KMS-11 (cell line): ENCODE data around the gene RFT1.

Experiments
- H2AFZ ChIP-seq: fragments of 200-600 bp; sonication (generic); 2 replicates; pipeline ENCODE4 v1.6.1; 2016; ENCODE audit warnings: antibody characterized with exemption, mixed run types, low read depth
- H3K27ac ChIP-seq: fragments of 200-600 bp; sonication (generic); 2 replicates; pipeline ENCODE4 v1.6.1; 2016; ENCODE audit warnings: mild to moderate bottlenecking, mixed run types
- H3K27me3 ChIP-seq: fragments of 200-600 bp; sonication (generic); 2 replicates; pipeline ENCODE4 v1.6.1; 2017; ENCODE audit warnings: mild to moderate bottlenecking, low read depth, mixed run types, moderate library complexity; ENCODE audit not compliant: insufficient read depth
- H3K36me3 ChIP-seq: fragments of 200-600 bp; sonication (generic); 2 replicates; pipeline ENCODE4 v1.6.1; 2017; ENCODE audit warnings: mild to moderate bottlenecking, mixed run types; ENCODE audit not compliant: insufficient read depth
- H3K4me1 ChIP-seq: fragments of 200-600 bp; sonication (generic); 2 replicates; pipeline ENCODE4 v1.6.1; 2016; ENCODE audit warnings: mild to moderate bottlenecking, low read depth, mixed run types; ENCODE audit not compliant: poor library complexity, severe bottlenecking
- H3K4me2 ChIP-seq: fragments of 200-600 bp; sonication (generic); 2 replicates; pipeline ENCODE4 v1.7.0; 2016; ENCODE audit warnings: mild to moderate bottlenecking, mixed run types
- H3K4me3 ChIP-seq: fragments of 200-600 bp; sonication (generic); IDR thresholded peaks from 2 replicates; pipeline ENCODE4 v1.6.1; 2017; ENCODE audit warnings: low read depth, low read length, mixed read lengths; ENCODE audit not compliant: insufficient read depth
- H3K79me2 ChIP-seq: fragments of 200-600 bp; sonication (generic); 2 replicates; pipeline ENCODE4 v1.6.1; 2016; ENCODE audit warnings: low read depth, mixed run types; ENCODE audit not compliant: insufficient read depth
- H3K9ac ChIP-seq: fragments of 200-600 bp; sonication (generic); 2 replicates; pipeline ENCODE4 v1.6.1; 2016; ENCODE audit warnings: mild to moderate bottlenecking, mixed run types
- H4K20me1 ChIP-seq: fragments of 200-600 bp; sonication (generic); 2 replicates; pipeline ENCODE4 v1.6.1; 2016; ENCODE audit warnings: mild to moderate bottlenecking, mixed run types; ENCODE audit not compliant: insufficient read depth
- TF ChIP-seq, protein P1 (sequence below): fragments of 200-600 bp; sonication (generic); conservative IDR thresholded peaks from 2 replicates; pipeline ENCODE4 v1.6.1; 2017; ENCODE audit warnings: low read depth, mild to moderate bottlenecking, antibody characterized with exemption, low read length, moderate library complexity, mixed read lengths

Gene RFT1

DNA sequence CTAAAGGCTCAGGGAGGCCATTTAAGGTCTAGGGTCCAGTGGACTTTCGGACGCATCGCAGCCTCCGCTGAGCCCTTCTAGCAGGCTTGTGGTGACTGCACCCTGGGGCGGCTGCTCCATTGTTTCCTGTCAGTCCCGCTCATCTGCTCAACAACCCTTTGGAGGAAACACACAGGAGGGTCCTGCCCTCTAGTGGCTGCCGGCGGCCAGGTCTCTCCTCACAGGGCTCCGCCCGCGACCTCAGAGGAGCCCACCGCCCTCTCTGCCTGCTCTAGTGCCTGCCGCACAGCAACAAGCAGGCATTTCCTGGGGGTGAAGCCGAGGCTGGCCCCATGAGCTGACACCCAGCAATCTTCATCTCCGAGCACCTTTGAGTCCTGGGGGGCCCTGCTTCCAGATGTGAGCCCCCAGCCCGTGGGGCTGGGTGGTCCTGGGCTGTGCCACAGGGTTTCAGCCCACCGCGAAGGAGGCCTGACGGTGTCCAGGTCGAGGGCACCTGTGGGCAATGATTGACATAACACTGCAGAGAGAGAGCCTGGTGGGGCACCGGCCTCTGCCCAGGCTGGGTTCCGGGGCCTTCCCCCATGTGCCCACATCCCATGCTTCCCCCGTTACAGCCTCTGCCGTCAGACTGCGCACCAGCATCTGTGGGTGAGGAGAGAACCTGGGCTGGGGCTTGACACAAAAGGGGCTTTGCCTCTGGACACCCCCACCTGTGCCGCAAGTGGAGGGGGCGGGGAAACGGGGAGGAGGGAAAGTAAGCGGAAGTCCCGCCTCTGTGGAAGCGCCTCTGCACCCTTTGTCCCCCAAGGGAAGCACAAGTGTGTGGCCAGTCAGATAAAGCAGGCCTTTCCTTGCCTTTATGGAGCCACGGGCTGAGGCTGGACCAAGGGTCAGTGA lies 57.3 kb downstream of the RFT1 start:
- peak overlapping the region; percentile 74 for H3K9ac ChIP-seq
- TF ChIP-seq, protein P1, sequence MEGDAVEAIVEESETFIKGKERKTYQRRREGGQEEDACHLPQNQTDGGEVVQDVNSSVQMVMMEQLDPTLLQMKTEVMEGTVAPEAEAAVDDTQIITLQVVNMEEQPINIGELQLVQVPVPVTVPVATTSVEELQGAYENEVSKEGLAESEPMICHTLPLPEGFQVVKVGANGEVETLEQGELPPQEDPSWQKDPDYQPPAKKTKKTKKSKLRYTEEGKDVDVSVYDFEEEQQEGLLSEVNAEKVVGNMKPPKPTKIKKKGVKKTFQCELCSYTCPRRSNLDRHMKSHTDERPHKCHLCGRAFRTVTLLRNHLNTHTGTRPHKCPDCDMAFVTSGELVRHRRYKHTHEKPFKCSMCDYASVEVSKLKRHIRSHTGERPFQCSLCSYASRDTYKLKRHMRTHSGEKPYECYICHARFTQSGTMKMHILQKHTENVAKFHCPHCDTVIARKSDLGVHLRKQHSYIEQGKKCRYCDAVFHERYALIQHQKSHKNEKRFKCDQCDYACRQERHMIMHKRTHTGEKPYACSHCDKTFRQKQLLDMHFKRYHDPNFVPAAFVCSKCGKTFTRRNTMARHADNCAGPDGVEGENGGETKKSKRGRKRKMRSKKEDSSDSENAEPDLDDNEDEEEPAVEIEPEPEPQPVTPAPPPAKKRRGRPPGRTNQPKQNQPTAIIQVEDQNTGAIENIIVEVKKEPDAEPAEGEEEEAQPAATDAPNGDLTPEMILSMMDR = peak; percentile 84
- H3K4me2 ChIP-seq = peak overlapping the region; percentile 96
- peak overlapping the region; percentile 85 for H3K4me3 ChIP-seq
- no peaks in the 10 kb centered on the region for H4K20me1 ChIP-seq
- peaks cover 8% of the 10 kb centered on the region for H3K4me1 ChIP-seq
- H2AFZ ChIP-seq = peak overlapping the region; percentile 95
- H3K79me2 ChIP-seq = no peaks in the 10 kb centered on the region
- H3K36me3 ChIP-seq = no peaks in the 10 kb centered on the region
- no peaks in the 10 kb centered on the region for H3K27me3 ChIP-seq
- peak overlapping the region; percentile 30; the same call in 1 of the 2 replicates for H3K27ac ChIP-seq

DNA sequence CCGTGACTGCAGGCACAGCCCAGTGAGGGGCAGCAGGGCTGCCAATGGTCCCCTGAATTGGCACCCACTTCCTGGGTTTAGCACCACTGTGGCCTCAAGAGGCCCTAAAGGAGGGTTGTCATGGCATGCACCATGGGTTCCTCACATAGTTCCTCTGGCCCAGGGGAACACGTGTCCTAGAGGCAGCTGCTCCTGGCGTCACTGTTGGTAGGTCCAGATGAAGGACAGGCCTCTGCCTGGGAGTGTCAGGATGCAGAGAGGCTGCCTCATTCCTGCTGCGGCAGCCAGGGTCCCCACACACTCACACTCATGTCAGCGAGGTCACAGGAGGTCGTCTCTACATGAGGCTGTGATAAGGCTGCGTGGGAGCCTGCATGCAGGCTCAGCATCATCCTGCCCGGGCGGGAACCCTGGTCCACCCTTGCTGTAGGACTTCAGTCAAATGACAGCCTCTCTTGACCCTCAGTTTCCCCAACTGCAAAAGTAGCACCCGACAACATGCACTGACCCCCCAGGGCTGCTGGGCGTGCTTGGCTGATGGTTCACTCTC lies 58.3 kb downstream of the RFT1 start:
- no peak overlapping the region for H3K4me3 ChIP-seq

DNA sequence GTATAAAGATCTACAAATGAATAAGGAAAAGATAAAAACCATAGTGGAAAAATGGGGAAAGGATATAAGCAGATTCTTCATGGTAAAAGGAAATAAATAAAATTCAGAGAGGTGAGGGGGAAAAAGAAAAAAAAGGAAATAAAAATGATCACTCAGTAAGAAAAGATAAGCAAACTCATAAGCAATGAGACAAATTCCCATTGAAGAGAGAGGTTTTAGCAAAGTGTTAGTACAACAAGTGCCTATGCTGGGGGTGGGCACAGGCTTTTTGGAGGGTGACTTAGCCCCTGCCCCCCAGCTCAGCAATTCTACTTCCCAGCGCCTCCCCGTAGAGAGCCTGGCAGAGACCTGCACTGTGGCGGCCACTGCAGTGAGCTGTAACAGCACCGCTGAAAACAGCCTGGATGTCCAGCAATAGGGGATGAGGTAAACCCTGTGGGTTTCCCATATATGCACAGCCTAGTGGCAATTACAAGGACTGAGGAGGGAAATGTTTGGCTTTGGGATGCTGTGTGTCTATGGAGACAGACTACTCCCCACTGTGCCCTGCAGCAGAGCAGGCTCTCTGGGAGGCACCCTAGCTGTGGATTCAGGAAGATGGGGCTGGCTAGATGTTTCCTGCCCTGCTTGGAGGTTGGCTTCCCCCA lies 60.7 kb downstream of the RFT1 start:
- TF ChIP-seq, protein P1 = no peak
- Histone ChIP-seq H3K36me3 (no peaks in the 10 kb centered on the region), H3K4me3 (no peak overlapping the region), H4K20me1 (no peaks in the 10 kb centered on the region), H3K4me1 (peaks cover 8% of the 10 kb centered on the region), H3K79me2 (no peaks in the 10 kb centered on the region), H3K4me2 (no peak overlapping the region), H3K27me3 (no peaks in the 10 kb centered on the region), H2AFZ (no peak overlapping the region), H3K27ac (no peak overlapping the region), H3K9ac (no peak overlapping the region)

More for the DNA sequence above, 58.3 kb downstream of the RFT1 start:
- Histone ChIP-seq H2AFZ (peak overlapping the region; percentile 95; the same call in 1 of the 2 replicates), H3K9ac (no peak overlapping the region), H3K79me2 (no peaks in the 10 kb centered on the region), H3K4me1 (peaks cover 8% of the 10 kb centered on the region), H3K27ac (no peak overlapping the region), H4K20me1 (no peaks in the 10 kb centered on the region), H3K36me3 (no peaks in the 10 kb centered on the region), H3K27me3 (no peaks in the 10 kb centered on the region), H3K4me2 (peak overlapping the region; percentile 96)
- TF ChIP-seq, protein P1 = no peak

DNA sequence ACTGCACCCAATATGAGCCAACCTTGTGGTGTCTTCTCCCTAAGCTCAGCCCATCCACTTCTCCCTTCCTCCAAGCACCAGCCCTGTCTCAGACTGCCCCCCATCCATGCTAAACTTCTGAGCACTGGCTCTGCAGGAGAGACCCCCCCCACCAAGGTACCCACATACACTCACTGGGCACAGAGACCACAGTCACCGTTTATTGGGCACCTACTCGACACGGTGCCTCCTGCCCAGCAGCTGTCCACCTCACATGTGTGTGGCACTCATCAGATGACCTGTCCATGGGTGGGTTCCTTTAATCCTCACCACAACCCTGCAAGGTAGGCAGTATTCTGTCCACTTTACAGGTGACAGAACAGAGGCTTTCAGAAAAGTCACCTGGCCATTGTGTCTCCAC lies 62.1 kb downstream of the RFT1 start:
- Histone ChIP-seq H3K4me3 (no peak overlapping the region), H4K20me1 (no peaks in the 10 kb centered on the region), H3K36me3 (no peaks in the 10 kb centered on the region), H3K27ac (no peak overlapping the region), H2AFZ (no peak overlapping the region), H3K4me1 (peaks cover 6% of the 10 kb centered on the region), H3K79me2 (no peaks in the 10 kb centered on the region), H3K4me2 (no peak overlapping the region), H3K9ac (no peak overlapping the region), H3K27me3 (no peaks in the 10 kb centered on the region)
- TF ChIP-seq, protein P1 = no peak
